Iris pigment epithelial cell (primary cell): ENCODE results near the gene ATE1.

Experiments used
- DNase-seq: peaks from one replicate; pipeline ENCODE4 v3.0.0-alpha.2; 2011; ENCODE audit warnings: low read depth

ATE1 gene

DNA sequence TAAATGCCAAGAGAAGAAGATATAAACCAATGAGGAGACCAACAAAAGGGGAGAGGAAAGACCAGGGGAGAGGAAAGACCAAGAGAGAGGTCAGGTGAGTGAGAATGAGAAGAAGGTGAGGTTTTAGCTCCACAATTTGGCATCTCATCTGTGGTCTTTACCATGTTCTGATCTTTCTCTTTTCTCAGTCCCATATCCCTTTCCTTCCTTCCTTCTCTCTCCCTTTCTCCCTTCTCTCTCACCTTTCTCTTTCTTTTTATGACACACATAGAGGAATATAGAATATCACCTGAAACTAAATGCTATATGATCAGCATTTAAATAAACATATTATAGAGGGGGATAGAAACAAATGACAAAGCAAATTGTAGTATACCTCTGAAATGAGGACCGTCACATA is 57.4 kb downstream of the ATE1 start:
- no peak for DNase-seq

DNA sequence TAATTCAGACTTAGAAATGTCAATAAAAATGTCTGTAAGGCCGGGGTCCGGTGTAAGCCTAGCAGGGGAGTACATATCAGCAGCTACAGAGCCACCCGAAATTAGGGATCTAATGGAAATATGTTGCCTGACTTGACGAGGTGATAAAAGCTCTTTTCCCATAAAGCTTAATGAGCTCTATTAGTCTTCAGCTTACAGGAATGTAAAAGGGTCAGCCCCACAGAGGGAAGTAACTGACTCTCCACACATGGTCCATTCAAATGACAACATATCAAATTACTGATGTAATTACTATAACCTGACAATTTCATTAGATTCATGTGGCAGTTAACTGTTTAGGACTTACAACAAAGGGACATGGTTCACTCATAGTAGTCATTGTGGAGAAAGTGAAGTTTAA is 62.3 kb downstream of the ATE1 start:
- DNase-seq = no peak

DNA sequence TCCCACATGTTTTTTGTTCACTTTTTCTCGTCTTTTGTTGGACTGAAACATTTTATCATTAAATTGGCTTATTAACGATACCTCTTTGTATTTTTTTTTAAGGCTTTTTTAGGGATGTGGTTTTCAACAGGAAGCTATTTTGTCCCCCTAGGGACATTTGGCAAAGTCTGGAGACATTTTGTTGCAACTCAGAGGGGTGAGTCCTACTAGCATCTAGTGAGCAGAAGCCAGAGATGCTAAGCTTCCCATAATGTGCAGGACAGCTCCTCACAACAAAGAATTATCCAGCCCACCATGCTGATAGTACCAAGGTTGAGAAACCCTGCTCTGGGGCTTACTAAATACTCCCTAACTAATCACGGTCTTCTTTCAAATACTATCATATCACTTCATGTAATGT is 63.2 kb downstream of the ATE1 start:
- no peak for DNase-seq

DNA sequence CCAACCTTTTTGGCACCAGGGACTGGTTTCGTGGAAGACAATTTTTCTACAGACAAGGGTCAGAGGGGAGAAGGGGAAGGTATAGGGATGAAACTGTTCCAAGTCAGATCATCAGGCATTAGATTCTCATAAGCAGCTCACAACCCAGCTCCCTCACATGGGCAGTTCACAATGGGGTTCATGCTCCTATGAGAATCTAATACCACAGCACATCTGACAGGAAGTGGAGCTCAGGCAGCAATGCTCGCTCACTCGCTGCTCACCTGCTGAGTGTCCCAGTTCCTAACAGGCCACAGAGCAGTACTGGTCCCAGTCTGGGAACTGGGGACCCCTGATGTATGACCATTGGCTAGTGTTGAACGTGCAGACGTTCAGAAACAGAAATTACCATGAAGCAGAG is 63.7 kb downstream of the ATE1 start:
- no peak for DNase-seq

DNA sequence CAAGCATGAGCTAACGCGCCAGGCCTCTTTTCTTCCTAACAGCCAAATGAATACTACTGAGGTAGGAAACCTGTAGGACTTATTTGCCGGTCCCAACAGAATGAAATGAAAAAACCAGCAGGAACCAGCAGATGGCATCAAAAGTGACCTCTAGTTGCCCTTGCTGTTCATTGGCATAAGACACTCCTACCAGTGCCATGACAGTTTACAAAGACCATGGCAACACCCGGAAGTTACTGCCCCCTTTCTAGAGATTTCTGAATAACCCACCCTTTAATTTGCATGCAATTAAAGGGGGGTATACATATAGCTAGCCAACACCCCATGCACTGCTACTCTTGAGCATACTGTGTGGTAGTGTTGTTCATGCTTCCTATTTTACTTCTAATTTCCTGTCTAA is 65.2 kb downstream of the ATE1 start:
- DNase-seq = no peak

DNA sequence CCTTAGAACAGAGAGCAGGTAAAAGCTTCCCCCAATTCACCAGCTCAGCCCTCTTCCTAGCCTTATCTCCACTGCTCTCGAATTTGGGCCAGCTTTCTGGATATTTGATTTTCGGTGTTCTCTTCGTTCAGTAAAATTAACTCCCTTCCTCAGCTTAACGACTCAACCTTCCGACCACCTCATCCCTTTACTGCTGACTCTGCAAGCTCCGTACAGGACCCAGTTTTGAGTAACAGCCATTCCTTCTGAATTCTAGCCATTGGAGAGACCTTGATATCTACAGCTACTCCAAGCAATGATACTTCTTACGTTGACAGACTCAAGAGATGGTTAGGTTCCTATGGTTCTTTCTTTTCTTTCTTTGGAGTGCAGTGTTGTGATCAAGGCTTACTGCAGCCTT is 65.8 kb downstream of the ATE1 start:
- no peak for DNase-seq

DNA sequence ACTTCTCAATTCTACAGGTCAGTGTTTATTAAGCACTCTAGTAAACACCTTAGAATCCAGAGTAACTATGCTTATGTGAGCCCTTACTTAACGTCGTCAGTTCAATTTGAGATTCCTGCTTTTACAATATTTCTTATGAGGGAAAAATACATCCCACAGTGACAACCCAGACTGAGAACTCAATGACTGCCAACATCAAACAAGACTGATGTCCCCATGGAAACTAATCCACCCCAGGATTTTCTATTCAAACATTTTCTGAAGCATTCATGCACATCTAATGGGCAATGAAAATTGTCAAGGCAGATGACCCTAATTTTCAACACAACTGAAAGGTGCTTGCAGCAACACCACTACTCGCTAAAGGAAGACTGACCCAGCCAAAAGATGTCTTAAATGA is 67.0 kb downstream of the ATE1 start:
- DNase-seq = no peak

DNA sequence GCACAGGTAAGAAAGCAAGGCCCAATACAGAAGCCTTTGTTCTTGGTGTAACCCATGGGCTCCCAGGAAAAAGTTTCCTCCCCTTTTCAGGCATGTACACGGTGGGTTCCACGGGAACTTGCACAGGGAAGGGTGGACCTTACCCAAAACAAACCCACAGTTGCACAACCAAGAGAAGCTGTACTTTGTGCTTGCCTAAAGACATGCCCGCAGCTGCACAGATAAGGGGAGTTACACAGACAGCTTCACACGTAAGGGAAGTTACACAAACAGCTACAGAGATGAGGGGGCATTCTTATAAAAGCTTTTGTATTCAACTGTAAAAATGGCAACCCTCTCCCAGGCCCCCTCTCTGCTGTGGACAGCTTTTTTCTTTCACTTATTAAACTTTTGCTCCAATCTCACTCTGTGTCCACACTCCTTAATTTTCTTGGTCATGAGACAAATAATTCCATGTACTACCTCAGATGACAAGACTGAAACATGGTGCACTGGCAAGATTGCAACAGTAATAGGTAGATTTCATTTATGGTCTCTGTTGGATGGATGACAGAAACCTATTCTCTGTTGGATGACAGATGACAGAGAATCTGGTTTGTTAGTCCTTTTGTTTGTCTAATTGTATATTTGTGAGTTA is 72.9 kb downstream of the ATE1 start:
- no peak for DNase-seq

DNA sequence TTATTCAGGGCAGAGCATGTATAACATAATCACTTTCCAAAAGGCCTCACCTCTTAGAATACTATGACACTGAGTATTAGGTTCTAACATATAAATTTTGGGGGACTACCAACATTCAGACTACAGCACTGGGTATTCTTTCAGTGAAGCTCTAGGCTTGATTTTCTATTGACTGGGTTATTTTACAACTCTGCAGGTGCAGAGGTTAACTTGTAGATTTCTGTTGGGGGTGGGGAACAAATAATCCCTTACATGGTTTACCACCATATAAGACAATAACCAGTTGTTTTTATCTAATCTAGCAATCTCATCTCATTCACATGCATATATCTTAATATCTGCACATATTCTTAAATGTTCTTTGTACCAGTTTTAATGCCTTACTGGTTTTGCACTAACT is 73.9 kb downstream of the ATE1 start:
- DNase-seq = no peak

DNA sequence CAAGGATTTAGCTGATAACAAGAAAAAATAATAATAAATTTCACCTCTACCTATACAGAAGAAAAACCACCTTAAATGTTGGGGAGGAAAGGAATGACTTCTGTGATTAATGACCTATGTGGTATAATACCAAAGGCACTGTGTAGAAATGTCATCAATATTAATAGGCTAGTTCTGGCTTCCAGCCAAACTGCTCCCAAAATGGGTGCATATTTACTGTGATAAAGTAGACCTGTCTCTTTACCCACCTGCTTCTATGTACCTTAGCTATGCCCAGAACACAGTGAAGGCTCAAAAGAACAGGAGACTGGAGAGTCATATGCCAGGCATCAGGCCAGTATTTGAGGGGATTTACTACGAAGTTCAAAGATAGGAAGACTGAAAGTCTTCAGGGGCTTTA is 76.0 kb downstream of the ATE1 start:
- DNase-seq = no peak

DNA sequence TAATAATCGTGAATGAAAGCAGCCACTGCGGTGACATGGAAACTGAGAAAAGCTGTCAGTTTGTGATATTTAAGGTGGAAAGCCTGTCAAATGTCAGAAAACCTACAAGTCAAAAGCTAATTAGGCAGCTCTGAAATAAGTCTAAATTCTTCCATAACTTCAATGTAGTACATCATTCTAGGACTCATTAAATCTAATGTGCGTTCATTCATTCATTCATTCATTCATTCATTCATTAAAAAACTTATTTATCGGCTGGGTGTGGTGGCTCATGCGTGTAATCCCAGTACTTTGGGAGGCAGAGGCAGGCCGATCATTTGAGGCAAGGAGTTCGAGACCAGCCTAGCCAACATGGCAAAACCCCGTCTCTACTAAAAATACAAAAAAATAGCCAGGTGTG is 79.7 kb downstream of the ATE1 start:
- no peak for DNase-seq

DNA sequence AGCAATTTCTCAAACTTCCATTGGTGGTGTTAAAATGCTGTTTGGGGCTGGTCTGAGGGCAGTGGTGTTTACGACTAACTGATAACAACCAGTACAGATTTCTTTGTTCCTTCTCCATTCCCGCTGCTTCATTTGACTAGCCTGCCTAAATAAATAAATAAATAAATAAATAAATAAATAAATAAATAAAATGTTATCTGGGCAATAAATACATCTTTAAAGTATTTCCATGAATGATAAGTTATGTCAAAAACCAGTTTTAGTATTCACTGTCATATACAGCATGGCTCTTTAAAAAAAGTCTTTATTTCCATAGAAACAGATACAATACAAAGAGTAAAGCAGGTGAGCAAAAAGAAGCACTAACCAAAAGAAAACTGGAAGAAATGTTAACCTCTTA is 81.3 kb downstream of the ATE1 start:
- DNase-seq = no peak

DNA sequence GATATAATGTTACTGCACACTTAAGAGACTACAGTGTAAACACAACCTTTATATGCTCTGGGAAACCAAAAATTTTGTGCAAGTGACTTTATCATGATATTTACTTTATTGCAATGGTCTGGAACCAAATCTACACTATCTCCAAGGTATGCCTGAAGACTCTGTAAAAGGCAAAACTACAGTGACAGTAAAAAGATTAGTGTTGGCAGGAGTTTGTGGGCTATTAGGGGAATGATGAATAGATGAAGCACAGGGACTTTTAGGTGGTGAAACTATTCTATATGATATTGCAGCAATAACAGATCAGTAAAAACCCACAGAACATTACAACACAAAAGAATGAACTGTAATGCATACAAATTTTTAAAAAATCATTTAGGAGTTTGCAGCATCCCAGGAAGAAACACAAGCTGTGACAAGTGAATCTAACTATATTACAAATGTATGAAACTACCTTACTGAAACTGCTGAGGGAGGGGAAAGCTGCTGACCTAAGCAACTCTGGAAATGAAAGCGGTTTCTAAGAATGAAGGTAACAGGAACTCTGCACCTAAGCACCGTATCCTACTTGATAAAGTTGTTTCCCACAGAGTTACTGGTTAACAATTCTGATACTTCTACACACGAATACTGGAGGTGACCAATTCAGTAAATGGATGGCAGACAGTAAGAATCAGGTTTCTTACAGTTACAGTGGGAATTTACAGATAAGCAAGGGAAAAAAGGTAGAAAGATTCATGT is 82.6 kb downstream of the ATE1 start:
- no peak for DNase-seq

DNA sequence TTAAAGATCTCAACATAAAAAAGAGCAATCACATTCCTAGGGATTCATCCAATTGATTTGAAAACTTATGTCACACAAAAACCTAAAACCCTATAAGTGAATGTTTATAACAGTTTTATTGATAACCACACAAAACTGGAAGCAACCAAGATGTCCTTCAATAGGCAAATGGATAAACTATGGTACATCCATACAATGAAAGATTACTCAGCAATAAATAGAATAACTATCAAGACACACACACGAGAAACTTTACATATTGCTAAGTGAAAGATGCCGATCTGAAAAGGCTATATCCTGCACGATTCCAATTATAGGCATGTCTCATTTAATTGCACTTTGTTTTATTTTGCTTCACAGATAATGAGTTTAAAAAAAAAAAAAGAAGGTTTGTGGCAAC is 83.3 kb downstream of the ATE1 start:
- DNase-seq = no peak

DNA sequence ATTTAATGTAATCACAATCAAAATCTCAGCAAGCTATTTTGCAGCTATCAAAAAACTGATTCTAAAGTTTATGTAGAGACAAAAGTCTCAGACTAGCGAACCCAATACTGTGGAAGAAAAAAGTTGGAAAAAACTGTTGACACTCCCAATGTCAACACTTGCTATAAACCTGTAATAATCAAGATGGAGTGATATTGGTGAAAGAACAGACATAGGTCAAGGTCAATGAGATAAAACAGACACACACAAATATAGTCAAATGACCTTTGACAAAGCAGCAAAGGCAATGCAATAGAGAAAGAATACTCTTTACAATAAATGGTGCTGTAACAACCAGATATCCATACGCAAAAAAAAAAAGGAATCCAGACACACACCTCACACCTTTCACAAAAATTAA is 84.5 kb downstream of the ATE1 start:
- no peak for DNase-seq

DNA sequence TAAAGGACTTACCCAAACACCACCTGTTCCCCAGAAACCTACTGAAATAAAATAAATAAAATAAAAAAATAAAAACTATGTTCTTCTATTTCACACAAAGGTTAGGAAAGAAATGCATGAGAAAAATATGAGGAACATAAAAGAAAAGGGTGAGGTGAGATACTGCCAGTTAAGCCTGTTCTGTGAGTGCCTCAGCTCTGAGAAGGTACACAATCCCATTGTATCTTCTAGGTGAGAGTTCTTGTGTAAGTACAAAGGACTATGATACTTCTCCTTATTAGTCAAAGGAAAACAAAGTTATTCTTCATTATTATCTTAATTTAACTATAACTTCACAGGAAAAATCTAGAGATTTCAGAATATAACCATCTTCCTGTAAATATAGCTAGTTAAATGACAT is 86.0 kb downstream of the ATE1 start:
- no peak for DNase-seq

DNA sequence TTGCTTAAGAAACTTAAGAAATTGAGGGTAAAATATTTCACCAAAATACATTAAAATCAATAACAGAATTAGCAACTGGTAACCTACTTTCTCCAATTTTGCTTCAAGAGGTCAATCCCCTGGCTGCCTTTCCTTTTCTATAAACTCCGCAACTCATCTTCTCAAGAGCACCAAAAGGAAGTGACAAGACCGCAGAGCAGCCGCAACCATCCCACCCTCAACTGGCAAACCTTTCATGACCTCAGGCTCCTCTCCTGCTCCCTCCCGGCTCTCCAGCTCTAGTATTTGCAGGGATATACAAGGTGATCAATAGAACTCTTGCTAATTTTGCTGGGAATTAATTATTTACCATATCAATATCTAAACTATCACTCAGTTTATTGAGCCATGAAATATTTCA is 88.9 kb downstream of the ATE1 start:
- no peak for DNase-seq

DNA sequence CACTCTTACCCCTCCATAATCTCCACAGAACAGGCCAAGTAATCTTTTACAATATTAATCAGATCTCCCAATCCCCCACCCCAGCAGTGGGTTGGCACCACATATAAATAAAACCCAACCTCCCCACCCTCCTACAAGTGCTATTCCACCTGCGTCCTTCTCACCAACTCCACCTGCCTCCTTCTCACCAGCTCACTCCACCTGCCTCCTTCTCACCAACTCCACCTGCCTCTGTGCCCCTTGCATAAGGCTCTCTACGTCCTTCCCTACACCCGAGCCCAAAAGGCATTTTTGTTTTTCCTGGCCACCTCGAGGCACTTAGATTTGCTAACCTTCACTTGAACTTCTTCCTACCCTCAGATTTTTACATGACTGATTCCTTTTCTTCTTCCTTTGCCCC is 89.7 kb downstream of the ATE1 start:
- DNase-seq = no peak

DNA sequence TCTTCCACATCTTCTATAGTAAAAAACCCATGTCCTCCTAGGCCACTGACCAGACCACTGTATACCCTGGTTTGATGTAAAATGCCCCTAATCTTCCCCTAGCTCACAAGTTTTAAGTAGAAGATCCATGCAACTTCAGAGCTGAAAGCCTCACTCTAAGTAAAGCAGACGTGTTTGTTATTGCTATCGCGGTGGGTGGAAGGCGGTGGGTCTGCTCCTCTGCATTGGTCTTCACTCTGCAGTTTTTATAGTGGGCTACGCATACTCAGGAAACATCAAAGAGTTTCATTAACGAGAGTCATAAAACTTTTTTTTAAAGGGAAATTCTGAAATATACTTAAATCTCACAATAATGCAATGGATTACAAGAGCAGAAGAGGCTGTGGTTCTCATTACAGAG is 91.7 kb downstream of the ATE1 start:
- DNase-seq = no peak

DNA sequence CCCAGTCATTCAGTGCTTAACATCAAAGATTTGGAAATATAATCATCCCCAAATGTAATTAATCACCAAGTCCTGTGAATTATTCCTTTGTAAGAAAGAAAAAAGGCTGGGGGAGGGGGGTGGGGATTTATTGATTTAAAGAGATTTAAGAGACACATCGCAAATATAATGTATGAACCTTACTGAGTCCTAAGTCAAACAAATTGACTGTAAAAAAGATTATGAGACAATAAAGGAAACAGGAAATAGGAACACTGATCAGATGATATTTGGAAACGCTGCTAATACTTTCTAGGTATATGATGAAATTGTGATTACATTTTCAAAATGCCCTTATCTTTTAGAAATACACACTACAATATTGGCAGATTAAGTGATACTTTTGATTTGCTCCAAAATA is 92.5 kb downstream of the ATE1 start:
- DNase-seq = no peak

DNA sequence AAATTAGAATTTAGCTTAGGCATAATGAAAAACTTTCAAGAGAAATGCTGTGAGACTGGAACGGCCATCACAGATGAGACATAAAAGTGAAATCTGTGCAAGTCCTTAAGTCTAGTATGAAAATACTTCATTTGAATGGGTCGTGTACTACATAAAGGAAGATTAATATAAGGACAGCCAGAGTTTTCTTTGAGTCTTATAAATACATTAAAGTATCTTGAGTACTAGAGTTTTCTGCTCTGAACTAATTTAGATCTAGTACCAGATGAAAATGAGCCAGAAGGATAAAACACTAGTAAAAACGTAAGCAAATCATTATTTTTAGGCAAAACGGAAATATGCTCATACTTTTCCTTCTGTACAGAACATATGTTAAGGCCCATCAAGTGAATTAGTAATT is 93.1 kb downstream of the ATE1 start:
- no peak for DNase-seq

DNA sequence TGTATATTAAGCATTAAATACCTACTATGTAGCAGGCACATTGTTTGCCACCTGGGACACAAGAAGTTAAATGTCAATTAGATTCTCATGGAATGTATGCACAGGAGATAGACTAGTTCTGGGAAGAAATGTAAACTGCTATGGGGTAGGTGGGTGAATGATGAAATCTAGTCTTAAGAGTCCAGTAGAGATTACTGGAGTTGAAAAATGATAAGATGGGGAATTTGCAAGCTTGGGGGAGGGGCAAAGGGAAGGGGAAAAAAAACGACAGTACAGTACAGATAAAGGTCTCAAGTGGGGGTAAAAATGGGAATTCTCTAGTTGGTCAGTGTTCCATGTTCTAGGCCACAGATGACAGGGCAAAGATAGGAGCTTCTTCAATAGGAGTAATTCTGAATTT is 94.4 kb downstream of the ATE1 start:
- DNase-seq = no peak

DNA sequence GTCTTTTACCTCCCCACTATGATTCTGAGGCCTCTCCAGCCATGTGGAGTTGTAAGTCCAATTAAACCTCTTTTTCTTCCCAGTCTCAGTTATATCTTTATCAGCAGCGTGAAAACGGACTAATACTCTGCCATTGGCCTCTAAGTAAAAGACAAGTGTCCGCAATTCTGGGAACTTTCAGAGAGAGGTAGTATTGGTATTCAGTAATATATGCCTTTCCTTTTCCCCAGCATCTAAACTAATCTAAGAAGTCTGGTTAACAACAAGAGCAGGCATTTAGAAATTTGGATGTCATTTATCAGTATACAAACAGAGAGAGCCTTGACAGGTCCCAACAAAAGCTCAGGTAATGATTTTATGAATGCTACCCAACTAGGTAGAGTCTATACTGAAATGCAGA is 95.2 kb downstream of the ATE1 start:
- DNase-seq = no peak

DNA sequence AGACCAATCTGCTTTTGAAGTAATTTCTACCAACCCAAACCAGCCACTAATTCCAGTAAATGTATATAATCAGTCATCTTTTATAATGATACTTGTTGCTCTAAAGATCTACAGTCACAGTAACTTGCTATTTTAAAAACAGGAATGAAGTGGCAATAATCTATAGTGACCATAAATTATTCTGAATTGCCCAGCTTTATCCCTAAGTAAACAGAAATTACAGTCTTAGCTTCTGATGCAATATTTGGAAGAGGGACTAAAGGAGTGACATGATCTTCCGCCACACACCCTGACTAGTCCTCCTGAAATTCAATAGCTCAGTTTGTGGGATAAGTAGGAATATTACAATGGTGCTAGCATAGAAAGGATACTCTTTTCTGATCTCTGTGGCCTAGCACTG is 96.1 kb downstream of the ATE1 start:
- DNase-seq = no peak
